HG03175 (cell line): Measurements from ENCODE around the gene NXNL1.

Experiments used
- ATAC-seq: cut with Tn5 transposase; IDR thresholded peaks from one replicate; pipeline ENCODE4 v1.9.1; 2021; ENCODE audit warnings: mild to moderate bottlenecking, moderate library complexity; ENCODE audit not compliant: unreplicated experiment

Gene NXNL1

DNA sequence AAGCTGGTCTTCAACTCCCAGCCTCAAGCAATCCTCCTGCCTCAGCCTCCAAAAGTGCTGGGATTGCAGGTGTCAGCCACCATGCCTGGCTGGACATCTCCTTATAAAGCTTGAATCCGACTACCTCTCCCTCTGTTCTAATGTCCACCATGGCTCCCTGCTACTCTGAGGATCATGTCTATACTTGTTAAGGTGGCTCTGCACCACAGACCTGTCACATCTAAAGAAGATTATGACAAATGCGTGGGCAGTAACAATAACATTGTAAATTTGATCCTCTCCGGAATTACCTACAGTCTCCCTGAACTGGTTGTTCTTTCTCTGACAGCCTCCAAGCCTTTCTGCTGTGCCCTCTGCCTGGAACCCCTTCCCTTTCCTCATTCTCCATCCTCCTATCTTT lies 1.8 kb downstream of the NXNL1 start:
- ATAC-seq, result no peak

GRCh38 chr19:17457616-17458015 lies 3.1 kb downstream of the NXNL1 start:
- no peak for ATAC-seq

DNA sequence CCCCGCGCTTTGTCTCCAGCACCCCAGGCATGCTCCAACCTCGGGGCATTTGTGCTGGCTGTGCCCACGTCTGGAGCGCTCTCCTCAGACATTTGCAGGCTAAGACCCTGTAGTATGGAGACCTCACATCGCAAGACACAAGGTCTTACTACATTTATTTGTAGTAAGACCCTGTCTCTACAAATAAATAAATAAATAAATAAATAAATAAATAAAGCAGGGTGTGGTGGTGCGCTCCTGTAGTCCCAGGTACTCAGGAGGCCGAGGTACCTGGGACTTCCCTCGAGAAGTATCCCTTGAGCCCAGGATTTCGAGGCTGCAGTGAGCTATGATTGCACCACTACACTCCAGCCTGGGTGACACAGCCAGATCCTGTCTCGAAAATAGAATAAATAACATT lies 4.6 kb downstream of the NXNL1 start:
- ATAC-seq, result no peak

DNA sequence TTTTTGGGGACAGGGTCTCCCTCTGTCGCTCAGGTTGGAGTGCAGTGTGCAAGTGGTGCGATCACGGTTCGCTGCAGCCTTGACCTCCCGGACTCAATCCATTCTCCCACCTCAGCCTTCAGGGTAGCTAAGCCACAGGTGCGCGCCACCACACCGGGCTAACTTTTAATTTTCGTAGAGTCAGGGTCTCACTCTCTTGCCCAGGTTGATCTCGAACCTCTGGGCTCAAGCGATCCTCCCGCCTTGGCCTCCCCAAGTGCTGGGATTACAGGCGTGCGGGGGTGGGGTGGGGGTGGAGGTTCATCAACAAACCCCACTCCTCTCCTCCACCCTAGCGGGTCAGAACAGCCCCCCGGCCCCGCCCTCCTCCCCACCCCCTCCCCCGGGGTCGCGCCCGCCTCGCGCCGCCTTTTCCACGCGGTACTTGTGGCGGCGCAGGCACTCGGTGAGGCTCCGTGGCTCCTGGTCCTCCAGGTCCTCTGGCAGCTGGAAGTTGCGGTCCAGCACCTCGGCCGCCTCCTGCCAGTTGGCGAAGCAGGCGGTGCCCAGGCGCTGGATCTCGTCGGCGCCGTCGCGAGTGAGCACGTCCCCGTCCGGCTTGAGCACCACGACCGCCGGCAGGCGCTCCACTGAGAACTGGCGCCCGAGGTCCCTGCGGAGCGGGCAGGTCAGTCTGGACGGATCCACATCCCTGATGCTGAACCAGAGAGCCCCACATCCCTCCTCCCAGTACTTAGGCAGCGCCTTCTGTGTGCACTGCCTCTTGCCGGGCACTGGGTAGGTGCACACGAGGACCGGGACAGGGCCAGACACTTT lies 5.2 kb downstream of the NXNL1 start:
- no peak for ATAC-seq

- ATAC-seq, result no peak
Measured at GRCh38 chr19:17454576-17455071, 6.1 kb downstream of the NXNL1 start.

DNA sequence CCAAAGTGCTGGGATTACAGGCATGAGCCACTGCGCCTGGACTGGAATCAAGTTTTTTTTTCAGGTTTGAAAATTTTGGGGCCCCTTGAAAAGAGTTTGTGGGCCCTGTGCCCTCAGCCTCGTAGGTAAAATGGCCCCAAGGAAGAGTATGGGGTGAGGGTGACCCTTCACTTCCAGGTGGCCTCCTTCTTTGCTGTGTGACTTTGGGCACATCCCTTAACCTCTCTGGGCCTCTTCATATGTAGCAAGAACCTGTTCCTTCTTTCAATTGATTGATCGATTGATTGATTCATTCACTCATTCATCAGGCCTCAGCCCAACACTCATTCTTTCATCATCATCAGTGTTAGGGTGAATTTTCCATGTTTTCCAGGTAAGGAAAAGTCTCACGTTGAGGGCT lies 8.9 kb downstream of the NXNL1 start:
- no peak for ATAC-seq

GRCh38 chr19:17450264-17451075 lies 10.3 kb downstream of the NXNL1 start:
- ATAC-seq, result no peak

DNA sequence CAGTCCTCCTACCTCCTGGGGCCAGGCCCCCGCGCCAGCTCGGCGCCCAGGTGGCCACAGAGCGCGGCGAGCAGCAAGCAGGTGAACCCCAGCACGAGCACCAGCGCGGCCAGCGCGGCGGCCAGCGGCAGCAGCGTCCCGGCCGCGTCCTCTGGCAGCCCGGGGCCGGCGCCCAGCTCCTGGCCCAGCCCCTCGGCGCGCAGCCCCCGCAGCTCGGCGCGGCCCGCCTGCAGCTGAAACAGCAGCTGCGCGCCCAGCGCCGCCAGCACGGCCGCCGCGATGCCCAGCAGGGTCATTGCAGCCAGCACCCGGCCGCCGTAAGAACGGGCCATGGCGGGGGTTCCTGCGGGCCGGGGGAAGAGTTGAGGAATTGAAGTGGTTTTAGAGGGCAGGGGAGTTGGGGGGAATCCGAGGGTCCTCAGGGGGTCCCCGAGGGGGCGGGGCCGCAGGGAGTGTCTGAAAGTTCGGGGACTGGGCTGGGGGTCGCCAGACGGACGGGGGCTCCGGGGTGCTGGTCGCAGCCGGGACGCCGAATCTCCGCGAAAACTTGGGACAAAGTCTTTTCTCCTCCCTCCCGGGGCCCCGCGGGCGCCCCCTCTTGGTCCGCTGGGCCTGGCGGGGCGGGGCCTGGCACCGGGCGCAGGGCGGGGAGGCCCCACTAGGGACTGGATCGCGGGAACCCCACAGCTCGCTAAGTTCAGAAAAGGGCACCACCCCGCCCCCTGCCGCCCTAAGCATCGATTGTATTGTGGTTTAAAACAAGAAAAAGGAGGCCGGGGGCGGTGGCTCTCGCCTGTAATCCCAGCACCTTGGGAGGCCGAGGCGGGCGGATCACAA lies 12.4 kb downstream of the NXNL1 start, which contains the start of gene TMEM221:
Gene TMEM221 (minus strand): TSS at position 538 of the 837 bp plus-strand sequence. CDS start 206 bp downstream, at position 332.
- ATAC-seq, result no peak

DNA sequence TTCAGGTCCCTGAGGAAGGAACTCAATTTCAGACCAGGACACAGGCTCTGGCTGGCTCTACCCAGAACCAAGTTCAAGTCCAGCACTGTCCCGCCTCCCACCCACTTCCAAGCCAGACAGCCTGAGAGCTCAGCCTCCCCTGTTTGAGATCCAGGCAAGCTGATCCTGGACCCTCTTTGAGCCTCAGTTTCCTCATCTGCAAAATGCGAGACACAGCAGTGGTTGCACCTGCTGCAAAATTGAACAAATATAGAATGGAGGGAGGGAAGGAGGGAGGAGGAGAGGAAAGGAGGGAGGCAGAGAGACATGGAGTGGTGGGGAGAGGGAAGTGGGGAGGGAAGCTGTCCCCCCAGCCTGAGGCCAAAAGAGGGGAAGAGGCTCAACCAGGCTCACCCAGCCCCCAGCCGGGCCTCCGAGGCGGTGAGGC lies 13.0 kb downstream of the NXNL1 start:
- ATAC-seq, result no peak

GRCh38 chr19:17445526-17446165 lies 15.1 kb downstream of the NXNL1 start:
- no peak for ATAC-seq

DNA sequence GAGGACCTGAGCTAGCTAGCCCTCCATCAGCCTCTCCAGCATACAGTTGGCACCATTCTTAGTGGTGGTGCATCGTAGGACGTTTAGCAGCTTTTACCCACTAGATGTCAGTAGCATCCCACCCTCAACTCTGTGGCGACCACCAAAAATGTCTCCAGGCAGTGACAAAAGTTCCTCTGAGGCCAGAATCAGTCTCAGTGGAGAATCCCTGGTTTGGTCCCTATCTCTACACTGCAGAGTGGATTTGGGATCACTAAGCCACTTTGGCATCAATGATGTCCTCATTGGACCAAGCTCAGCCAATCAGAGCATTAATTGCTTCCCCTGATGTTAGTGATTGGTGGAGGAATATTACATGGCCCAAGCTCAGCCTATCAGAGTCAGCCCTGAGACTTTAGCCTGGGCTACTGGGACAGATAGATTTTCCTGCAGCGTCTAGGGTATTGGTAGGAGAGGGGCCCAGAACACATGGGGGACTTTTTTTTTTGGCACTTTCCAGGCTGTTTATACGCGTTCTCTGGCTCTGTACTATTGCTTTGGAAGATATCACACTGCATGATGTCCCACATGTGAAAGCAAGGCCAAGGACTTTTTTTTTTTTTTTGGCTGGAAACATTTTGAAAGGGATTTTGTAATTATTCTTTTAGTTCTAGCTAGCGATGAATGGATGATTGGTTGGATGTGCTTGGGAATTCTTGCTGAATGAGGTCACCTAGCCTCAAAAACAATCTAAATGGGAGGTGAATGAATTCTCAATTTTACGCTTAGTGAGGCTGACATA lies 19.3 kb downstream of the NXNL1 start:
- ATAC-seq, result no peak

DNA sequence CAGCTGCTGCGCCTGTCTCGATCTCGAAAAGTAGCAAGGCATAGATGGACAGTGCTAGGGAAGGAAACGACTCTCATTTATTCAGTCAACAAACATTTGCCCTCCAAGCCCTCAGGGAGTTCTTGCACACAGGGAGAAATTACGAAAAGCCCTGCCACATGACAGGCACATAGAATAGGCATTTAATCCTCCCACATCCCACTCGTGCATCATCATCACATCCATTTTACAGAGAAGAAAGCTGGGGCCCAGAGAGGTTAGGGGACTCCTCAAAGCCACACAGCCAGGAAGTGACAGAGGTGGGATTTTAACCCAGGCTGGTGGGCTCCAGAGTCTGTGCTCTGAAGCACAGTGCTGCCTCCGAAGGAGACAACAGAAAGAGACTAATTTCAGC lies 23.9 kb downstream of the NXNL1 start:
- ATAC-seq, result no peak

DNA sequence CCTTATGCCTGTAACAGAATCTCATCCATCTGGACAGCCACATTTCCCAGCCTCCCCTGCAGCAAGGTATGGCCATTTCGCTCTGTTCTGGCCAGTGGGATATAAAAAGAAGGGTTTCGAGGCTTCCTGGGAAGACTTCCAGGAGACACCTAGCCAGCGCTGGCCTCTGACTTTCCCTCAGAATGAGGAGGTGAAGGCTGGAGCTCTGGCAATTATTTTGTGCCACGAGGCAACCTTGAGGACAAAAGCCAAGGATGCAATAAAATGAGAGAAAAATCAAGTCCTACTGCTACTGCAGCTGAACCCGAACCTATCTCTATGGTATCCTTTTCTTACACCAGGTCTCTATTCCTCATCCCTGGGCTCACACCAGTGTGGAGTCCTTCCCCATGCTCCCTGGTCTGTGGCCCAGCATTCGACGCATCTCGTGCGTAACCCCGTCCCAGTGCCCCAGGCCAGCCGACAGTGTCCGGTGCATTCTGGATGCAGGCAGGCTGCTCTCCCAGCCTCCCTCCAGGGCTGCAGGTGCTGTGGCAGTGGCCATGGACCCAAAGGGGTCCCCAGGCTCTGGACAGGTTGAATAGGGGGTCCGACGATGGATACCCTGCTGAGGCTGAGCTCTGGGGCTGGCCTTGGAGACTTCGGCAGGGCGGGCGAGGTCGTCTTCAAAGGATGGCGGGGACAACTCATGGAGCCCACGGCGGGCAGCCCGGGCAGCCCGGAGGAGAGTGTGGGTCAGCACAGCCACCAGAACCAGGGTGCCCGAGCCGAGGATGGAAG lies 24.4 kb downstream of the NXNL1 start:
- ATAC-seq, result no peak

DNA sequence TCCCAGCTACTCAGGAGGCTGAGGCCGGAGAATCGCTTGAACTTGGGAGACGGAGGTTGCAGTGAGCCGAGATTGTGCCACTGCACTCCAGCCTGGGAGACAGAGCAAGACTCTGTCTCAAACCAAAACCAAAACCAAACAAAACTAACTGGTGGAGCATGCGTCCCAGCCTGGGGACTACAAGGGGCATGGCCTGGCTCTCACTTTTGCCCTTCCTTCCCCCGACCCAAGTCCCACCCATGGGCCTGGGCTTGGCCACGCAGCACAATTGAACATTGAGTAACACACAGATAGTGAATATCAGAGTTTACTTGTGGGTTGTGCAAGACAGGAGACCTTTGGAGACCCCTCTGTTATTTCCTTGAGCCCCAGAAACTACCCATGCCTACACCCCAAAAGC lies 25.5 kb downstream of the NXNL1 start:
- ATAC-seq, result no peak

- no peak for ATAC-seq
Measured at GRCh38 chr19:17431417-17431816, 29.3 kb downstream of the NXNL1 start.

- no peak for ATAC-seq
Measured at GRCh38 chr19:17429641-17430113, 31.0 kb downstream of the NXNL1 start.

DNA sequence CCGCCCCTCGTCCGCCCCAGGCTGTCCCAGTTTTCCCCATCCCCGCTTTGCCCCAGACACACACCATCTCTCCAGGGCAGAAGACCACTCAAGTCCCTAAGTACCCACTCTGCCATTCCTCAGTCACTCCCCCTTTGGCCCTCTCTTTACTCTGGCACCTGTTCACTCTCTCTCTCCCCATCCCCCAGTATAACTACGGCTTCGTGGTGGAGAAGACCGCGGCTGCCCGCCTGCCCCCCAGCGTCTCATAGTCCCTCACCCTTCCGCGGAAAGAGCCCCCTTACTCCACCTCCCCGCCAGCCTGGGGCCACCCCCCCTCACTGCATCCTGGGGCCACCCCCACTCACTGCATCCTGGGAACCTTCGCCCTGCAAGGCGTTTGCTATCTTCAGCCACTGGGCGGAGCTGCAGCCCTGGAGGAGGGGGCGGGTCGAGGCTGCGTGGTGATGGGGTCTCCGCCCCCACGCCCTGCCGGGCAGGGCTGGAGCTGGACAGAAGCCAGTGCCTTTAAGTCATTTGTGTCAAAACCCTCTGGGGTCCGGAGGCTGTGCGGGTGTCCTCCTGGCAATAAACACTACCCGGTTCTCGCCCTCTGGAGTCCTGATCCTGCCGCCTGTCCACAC lies 35.9 kb downstream of the NXNL1 start:
- no peak for ATAC-seq

- ATAC-seq, result no peak
Measured at GRCh38 chr19:17423429-17424208, 37.1 kb downstream of the NXNL1 start.
